CD4-positive, alpha-beta T cell (primary cell): Measurements from ENCODE around the gene RGS10. TPM values are rescaled to one million over a fixed set of nuclear protein-coding genes. Genes with fewer than 3 reads are reported as not detected.

ENCODE experiments used
- ATAC-seq: fragments of 200-7000 bp; cut with Tn5 transposase; one replicate; pipeline ENCODE4 v1.10.0; 2022; ENCODE audit warnings: mild to moderate bottlenecking; ENCODE audit not compliant: poor library complexity
- CTCF ChIA-PET: fragments of 350-600 bp; sonication (Branson Sonifier 250); formaldehyde crosslinking; loops from one replicate; lab custom pipeline; 2021; ENCODE audit warnings: antibody characterized with exemption, inconsistent platforms; lab: Charles Lee
- POLR2A ChIA-PET: fragments of 350-600 bp; sonication (Branson Sonifier 250); formaldehyde crosslinking; loops from one replicate; lab custom pipeline; 2021; ENCODE audit warnings: antibody characterized with exemption, inconsistent platforms; lab: Charles Lee
- DNase-seq, 14 experiments: peaks; one replicate each; pipeline ENCODE4 v3.0.0-alpha.2; 2013 to 2020; ENCODE audit warnings: mixed read lengths in 2 of 14
- H3K27ac ChIP-seq, 2 donors: one replicate each; pipeline versions ENCODE4 v1.5.1 to v1.7.0; 2013; ENCODE audit warnings: low read length in 2 of 2, low read depth in 1 of 2, mild to moderate bottlenecking in 1 of 2
- H3K27me3 ChIP-seq, 2 experiments: 1 replicate in 1 of 2; 2 replicates in 1 of 2; pipeline versions ENCODE4 v1.6.1 to v1.7.0; 2013; ENCODE audit warnings: low read length in 2 of 2, control low read depth in 1 of 2, mild to moderate bottlenecking in 1 of 2, moderate library complexity in 1 of 2; ENCODE audit not compliant: insufficient read depth in 2 of 2, control insufficient read depth in 1 of 2
- H3K36me3 ChIP-seq: one replicate; pipeline ENCODE4 v1.6.1; 2013; ENCODE audit warnings: low read length, control low read depth; ENCODE audit not compliant: insufficient read depth
- H3K4me1 ChIP-seq: one replicate; pipeline ENCODE4 v1.6.1; 2013; ENCODE audit warnings: low read length, control low read depth; ENCODE audit not compliant: insufficient read depth
- H3K4me3 ChIP-seq: one replicate; pipeline ENCODE4 v1.5.1; 2013; ENCODE audit warnings: mild to moderate bottlenecking, low read length, moderate library complexity
- H3K9me3 ChIP-seq, 2 experiments: 1 replicate in 1 of 2; 2 replicates in 1 of 2; pipeline versions ENCODE4 v1.6.1 to v1.7.0; 2013; ENCODE audit warnings: low read length in 2 of 2, mild to moderate bottlenecking in 2 of 2, control low read depth in 1 of 2, moderate library complexity in 1 of 2; ENCODE audit not compliant: control insufficient read depth in 1 of 2, insufficient read depth in 1 of 2
- H3K27ac Mint-ChIP-seq: one replicate; pipeline ENCODE4 v1.8.0; 2020; ENCODE audit warnings: mixed read lengths
- H3K27me3 Mint-ChIP-seq: one replicate; pipeline ENCODE4 v1.8.0; 2021; ENCODE audit warnings: mixed read lengths
- H3K36me3 Mint-ChIP-seq: one replicate; pipeline ENCODE4 v1.8.0; 2021; ENCODE audit warnings: low read depth, mixed read lengths
- H3K4me1 Mint-ChIP-seq: one replicate; pipeline ENCODE4 v1.8.0; 2021; ENCODE audit warnings: low read depth, mixed read lengths
- H3K4me3 Mint-ChIP-seq: one replicate; pipeline ENCODE4 v1.8.0; 2020; ENCODE audit warnings: mild to moderate bottlenecking, mixed read lengths
- H3K9me3 Mint-ChIP-seq: one replicate; pipeline ENCODE4 v1.8.0; 2020; ENCODE audit warnings: mixed read lengths
- intact Hi-C, 2 experiments: fragments of 100-400 bp; cut with DNase I in 1 of 2; cut with micrococcal nuclease in 1 of 2; formaldehyde crosslinking; loops; one replicate each; pipeline versions ENCODE4 v1.15.1 to v1.9.0; 2023 to 2025; cut with DNase I, micrococcal nuclease
- total RNA-seq, 174 experiments: library from RNA in 2 of 174; stranded (reverse) in 2 of 174; gene quantifications; one replicate each; pipeline ENCODE4 v1.2.3 and lab custom pipeline; 2021 to 2026
- TF ChIP-seq, protein P1 (sequence below): fragments of 200-600 bp; IDR thresholded peaks from one replicate; pipeline ENCODE4 v1.8.0; 2022; ENCODE audit warnings: antibody characterized with exemption, mild to moderate bottlenecking

The RGS10 gene
- total RNA-seq, 2 experiments from 2014 or later: 132 to 134 TPM

DNA sequence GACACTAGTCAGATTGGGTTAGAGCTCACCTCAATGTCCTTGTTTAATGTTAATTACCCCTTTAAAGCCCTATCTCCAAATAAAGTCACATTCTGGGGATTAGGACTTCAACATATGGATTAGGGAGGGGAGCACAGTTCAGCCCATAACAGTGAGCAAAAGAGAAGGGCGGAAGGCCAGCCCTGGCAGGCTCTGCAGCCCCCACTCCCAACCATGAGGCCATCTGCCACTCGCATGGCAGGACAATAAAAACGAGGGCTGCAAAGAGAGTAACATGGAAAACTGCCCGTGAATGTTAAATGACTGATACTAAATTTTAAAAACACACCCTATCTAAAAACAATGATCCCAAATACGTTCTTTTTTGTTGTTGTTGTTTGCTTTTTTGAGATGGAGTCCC lies 38.7 kb downstream of the RGS10 start:
- no peak overlapping the region for H3K4me3 ChIP-seq
- ChIA-PET POLR2A (interaction anchor here (1.3 to 5.9 kb wide), 4 partner anchors 10 to 93 kb away, joined by 5 to 74 read pairs (median 14); partner anchors contain the start of genes RGS10 and TIAL1), CTCF (no interaction called here)
- H3K36me3 Mint-ChIP-seq: peaks cover 86% of the 10 kb centered on the region
- TF ChIP-seq, protein P1, sequence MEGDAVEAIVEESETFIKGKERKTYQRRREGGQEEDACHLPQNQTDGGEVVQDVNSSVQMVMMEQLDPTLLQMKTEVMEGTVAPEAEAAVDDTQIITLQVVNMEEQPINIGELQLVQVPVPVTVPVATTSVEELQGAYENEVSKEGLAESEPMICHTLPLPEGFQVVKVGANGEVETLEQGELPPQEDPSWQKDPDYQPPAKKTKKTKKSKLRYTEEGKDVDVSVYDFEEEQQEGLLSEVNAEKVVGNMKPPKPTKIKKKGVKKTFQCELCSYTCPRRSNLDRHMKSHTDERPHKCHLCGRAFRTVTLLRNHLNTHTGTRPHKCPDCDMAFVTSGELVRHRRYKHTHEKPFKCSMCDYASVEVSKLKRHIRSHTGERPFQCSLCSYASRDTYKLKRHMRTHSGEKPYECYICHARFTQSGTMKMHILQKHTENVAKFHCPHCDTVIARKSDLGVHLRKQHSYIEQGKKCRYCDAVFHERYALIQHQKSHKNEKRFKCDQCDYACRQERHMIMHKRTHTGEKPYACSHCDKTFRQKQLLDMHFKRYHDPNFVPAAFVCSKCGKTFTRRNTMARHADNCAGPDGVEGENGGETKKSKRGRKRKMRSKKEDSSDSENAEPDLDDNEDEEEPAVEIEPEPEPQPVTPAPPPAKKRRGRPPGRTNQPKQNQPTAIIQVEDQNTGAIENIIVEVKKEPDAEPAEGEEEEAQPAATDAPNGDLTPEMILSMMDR: no peak
- peak overlapping the region; percentile 73 for H3K4me3 Mint-ChIP-seq
- no peaks in the 10 kb centered on the region for H3K27me3 ChIP-seq
- DNase-seq (no peak), ATAC-seq (no peak)
- peaks cover 87% of the 10 kb centered on the region for H3K4me1 ChIP-seq
- peaks cover 90% of the 10 kb centered on the region for H3K4me1 Mint-ChIP-seq
- H3K27ac ChIP-seq: peak overlapping the region in 1 of 2 donors; percentile 95
- H3K9me3 ChIP-seq: no peaks in the 10 kb centered on the region
- peak overlapping the region; percentile 99 for H3K27ac Mint-ChIP-seq
- intact Hi-C loops: loop anchor here (2.0 to 10.0 kb wide), 5 partner anchors 13 to 197 kb away; partner anchors contain the start of genes BAG3 (in 1 of the 2), RGS10 (in 1 of the 2) and TIAL1 (in 1 of the 2)
- no peaks in the 10 kb centered on the region for H3K27me3 Mint-ChIP-seq
- peaks cover 43% of the 10 kb centered on the region for H3K36me3 ChIP-seq
- no peaks in the 10 kb centered on the region for H3K9me3 Mint-ChIP-seq

DNA sequence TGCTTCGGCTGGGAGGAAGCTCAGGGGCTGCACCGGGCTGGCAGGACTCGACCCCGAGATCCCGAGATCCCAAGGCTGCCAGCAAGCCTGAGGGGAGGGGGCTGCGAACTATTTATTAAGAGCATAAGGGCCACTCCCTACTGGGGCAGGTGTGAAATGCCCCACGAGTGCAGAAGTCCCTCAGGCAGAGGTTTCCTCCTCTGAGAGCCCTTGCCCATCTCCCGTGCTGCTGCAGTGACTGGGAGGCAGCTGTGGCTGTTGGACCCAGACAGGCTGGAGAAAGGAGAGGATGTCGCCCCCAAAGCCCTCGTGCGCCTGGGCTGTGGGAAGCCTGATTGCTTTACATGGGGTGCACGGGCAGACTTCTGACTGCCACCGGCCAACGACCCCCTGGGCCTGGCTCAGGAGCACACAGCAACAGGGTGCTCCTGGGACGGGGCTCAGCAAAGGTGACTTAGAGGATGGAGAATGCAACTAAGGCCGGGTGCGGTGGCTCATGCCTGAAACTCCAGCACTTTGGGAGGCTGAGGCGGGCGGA lies 39.8 kb downstream of the RGS10 start:
- Mint-ChIP-seq H3K4me1 (peaks cover 93% of the 10 kb centered on the region), H3K36me3 (peaks cover 81% of the 10 kb centered on the region), H3K9me3 (no peaks in the 10 kb centered on the region), H3K27ac (peak overlapping the region; percentile 99), H3K27me3 (no peaks in the 10 kb centered on the region), H3K4me3 (peak overlapping the region; percentile 80)
- peak overlapping the region; percentile 78 to 95 for H3K27ac ChIP-seq
- peak in 1 of 14 experiments; percentile 13 for DNase-seq
- H3K36me3 ChIP-seq: peaks cover 39% of the 10 kb centered on the region
- H3K9me3 ChIP-seq: no peaks in the 10 kb centered on the region
- ChIA-PET POLR2A (interaction anchor here (0.7 to 5.9 kb wide), 12 partner anchors 9 to 94 kb away, joined by 3 to 74 read pairs (median 4); partner anchors contain the start of genes RGS10 and TIAL1), CTCF (interaction anchor here (1.0 kb wide), 1 partner anchor 40 kb away, joined by 3 read pairs; the partner anchor contains the start of gene RGS10)
- peak; percentile 5 for ATAC-seq
- TF ChIP-seq, protein P1: no peak
- intact Hi-C loops: loop anchor here (1.0 to 10.0 kb wide), 8 partner anchors 14 to 196 kb away; partner anchors contain the start of genes BAG3 (in 1 of the 2), RGS10 (in 1 of the 2) and TIAL1 (in 1 of the 2)
- no peaks in the 10 kb centered on the region for H3K27me3 ChIP-seq
- peaks cover 93% of the 10 kb centered on the region for H3K4me1 ChIP-seq
- peak overlapping the region; percentile 17 for H3K4me3 ChIP-seq

DNA sequence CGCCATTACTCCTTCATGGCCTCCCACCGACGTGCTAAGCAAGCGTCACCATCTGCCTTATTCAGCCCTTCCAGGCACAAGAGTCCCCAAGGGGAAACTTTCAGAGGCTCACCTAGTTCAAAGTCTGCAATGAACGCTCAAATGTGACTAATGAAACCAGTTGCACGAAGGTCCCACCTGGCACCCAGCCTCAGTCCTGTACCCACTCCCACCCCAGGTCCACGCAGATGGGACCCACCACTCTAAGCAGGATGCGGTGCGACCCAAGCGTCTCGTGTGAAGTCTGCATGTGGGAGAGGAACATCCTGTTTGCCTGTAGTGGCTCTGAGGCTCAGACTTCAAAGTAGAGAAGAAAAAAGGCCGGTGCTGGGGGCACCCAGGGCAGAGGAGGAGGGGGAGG lies 40.3 kb downstream of the RGS10 start:
- CTCF ChIA-PET: interaction anchor here (1.0 kb wide), 1 partner anchor 41 kb away, joined by 3 read pairs; the partner anchor contains the start of gene RGS10
- H3K27ac ChIP-seq: peak overlapping the region; percentile 78 to 95
- Mint-ChIP-seq H3K27ac (peak overlapping the region; percentile 99), H3K4me3 (peak overlapping the region; percentile 80), H3K4me1 (peaks cover 94% of the 10 kb centered on the region), H3K36me3 (peaks cover 81% of the 10 kb centered on the region), H3K9me3 (no peaks in the 10 kb centered on the region), H3K27me3 (no peaks in the 10 kb centered on the region)
- no peaks in the 10 kb centered on the region for H3K27me3 ChIP-seq
- H3K9me3 ChIP-seq: no peaks in the 10 kb centered on the region
- intact Hi-C loops: loop anchor here (1.0 to 10.0 kb wide), 8 partner anchors 14 to 195 kb away; partner anchors contain the start of genes BAG3 (in 1 of the 2), RGS10 (in 1 of the 2) and TIAL1 (in 1 of the 2)
- POLR2A ChIA-PET: interaction anchor here (0.7 to 5.9 kb wide), 11 partner anchors 9 to 95 kb away, joined by 3 to 74 read pairs (median 4); partner anchors contain the start of genes RGS10 and TIAL1
- H3K36me3 ChIP-seq: peaks cover 34% of the 10 kb centered on the region
- peaks cover 92% of the 10 kb centered on the region for H3K4me1 ChIP-seq
- TF ChIP-seq, protein P1: no peak
- DNase-seq (peak; percentile 64 to 96 (median 88)), ATAC-seq (peak; percentile 84)
- peak overlapping the region; percentile 17 for H3K4me3 ChIP-seq
